HG03196 (cell line): ENCODE data around the gene SDF2L1.
"Not testable (repeated sequence)": the region's sequence is repeated elsewhere in the genome, so short reads cannot be mapped to it uniquely, and the experiment has no call there.

ENCODE experiments used
- ATAC-seq: cut with Tn5 transposase; IDR thresholded peaks from one replicate; pipeline ENCODE4 v1.9.1; 2021; ENCODE audit not compliant: unreplicated experiment

Gene SDF2L1

GRCh38 chr22:21684492-21685163 lies 42.5 kb downstream of the SDF2L1 start:
- ATAC-seq, result no peak

- no peak for ATAC-seq
These were observed 43.0 kb downstream of the SDF2L1 start for GRCh38 chr22:21685164-21685513.

- no peak for ATAC-seq
These were observed 44.1 kb downstream of the SDF2L1 start for GRCh38 chr22:21686193-21686608.

- no peak for ATAC-seq
These were observed 44.7 kb downstream of the SDF2L1 start for GRCh38 chr22:21686634-21687393.

GRCh38 chr22:21687685-21688259 lies 45.7 kb downstream of the SDF2L1 start:
- no peak for ATAC-seq

- no peak for ATAC-seq
These were observed 46.2 kb downstream of the SDF2L1 start for GRCh38 chr22:21688341-21688705.

GRCh38 chr22:21688706-21689381 lies 46.7 kb downstream of the SDF2L1 start:
- ATAC-seq, result no peak

- no peak for ATAC-seq
These were observed 48.3 kb downstream of the SDF2L1 start for GRCh38 chr22:21690401-21690801.

- no peak for ATAC-seq
These were observed 49.7 kb downstream of the SDF2L1 start for GRCh38 chr22:21691816-21692215.

- not testable (repeated sequence) for ATAC-seq
These were observed 50.8 kb downstream of the SDF2L1 start for GRCh38 chr22:21692856-21693255.

- no peak for ATAC-seq
These were observed 51.4 kb downstream of the SDF2L1 start for GRCh38 chr22:21693333-21693998.
